ENCODE results near the gene MMS22L.

MMS22L gene

DNA sequence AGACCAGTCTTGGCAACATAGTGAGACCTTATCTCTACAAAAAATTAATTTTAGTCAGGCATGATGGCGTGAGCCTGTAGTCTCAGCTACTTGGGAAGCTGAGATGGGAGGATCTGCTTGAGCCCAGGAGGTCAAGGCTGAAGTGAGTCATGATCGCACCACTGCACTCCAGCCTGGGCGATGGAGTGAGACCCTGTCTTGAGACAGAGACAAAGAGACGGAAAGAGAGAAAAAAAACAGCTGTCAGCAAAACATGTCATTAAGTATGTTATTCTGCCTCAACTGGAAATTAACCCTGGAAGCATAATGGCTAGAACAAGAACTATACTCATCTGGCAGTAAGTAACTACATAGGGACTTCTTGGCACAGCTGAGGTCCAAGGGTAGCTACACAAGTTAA is 7.2 kb downstream of the MMS22L start:
- Histone ChIP-seq H3K27me3 (ENCODE audit: insufficient read depth, poor library complexity, severe bottlenecking) (no peaks in the 10 kb centered on the region), H3K4me3 (replicated peaks; ENCODE audit: insufficient read depth, low read length) (no peak overlapping the region), H3K27ac (replicated peaks) (no peak overlapping the region)
- DNase-seq (ENCODE audit: low read depth in 1 of 2, low spot score in 1 of 2): no peak
- TF ChIP-seq, protein P1, sequence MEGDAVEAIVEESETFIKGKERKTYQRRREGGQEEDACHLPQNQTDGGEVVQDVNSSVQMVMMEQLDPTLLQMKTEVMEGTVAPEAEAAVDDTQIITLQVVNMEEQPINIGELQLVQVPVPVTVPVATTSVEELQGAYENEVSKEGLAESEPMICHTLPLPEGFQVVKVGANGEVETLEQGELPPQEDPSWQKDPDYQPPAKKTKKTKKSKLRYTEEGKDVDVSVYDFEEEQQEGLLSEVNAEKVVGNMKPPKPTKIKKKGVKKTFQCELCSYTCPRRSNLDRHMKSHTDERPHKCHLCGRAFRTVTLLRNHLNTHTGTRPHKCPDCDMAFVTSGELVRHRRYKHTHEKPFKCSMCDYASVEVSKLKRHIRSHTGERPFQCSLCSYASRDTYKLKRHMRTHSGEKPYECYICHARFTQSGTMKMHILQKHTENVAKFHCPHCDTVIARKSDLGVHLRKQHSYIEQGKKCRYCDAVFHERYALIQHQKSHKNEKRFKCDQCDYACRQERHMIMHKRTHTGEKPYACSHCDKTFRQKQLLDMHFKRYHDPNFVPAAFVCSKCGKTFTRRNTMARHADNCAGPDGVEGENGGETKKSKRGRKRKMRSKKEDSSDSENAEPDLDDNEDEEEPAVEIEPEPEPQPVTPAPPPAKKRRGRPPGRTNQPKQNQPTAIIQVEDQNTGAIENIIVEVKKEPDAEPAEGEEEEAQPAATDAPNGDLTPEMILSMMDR (IDR thresholded peaks at IDR 0.05; ENCODE audit: insufficient read depth, low read length): no peak
- TF ChIP-seq SPI1 (IDR thresholded peaks at IDR 0.05; ENCODE audit: borderline replicate concordance, low read depth): no peak
- no peak for TF ChIP-seq GABPA (IDR thresholded peaks at IDR 0.05; ENCODE audit: low read depth)
- TF ChIP-seq, protein P2, sequence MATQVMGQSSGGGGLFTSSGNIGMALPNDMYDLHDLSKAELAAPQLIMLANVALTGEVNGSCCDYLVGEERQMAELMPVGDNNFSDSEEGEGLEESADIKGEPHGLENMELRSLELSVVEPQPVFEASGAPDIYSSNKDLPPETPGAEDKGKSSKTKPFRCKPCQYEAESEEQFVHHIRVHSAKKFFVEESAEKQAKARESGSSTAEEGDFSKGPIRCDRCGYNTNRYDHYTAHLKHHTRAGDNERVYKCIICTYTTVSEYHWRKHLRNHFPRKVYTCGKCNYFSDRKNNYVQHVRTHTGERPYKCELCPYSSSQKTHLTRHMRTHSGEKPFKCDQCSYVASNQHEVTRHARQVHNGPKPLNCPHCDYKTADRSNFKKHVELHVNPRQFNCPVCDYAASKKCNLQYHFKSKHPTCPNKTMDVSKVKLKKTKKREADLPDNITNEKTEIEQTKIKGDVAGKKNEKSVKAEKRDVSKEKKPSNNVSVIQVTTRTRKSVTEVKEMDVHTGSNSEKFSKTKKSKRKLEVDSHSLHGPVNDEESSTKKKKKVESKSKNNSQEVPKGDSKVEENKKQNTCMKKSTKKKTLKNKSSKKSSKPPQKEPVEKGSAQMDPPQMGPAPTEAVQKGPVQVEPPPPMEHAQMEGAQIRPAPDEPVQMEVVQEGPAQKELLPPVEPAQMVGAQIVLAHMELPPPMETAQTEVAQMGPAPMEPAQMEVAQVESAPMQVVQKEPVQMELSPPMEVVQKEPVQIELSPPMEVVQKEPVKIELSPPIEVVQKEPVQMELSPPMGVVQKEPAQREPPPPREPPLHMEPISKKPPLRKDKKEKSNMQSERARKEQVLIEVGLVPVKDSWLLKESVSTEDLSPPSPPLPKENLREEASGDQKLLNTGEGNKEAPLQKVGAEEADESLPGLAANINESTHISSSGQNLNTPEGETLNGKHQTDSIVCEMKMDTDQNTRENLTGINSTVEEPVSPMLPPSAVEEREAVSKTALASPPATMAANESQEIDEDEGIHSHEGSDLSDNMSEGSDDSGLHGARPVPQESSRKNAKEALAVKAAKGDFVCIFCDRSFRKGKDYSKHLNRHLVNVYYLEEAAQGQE (IDR thresholded peaks at IDR 0.05; ENCODE audit: insufficient replicate concordance, low read depth): no peak
- no peak for TF ChIP-seq POLR2AphosphoS5 (IDR thresholded peaks at IDR 0.05; ENCODE audit: low read depth)

DNA sequence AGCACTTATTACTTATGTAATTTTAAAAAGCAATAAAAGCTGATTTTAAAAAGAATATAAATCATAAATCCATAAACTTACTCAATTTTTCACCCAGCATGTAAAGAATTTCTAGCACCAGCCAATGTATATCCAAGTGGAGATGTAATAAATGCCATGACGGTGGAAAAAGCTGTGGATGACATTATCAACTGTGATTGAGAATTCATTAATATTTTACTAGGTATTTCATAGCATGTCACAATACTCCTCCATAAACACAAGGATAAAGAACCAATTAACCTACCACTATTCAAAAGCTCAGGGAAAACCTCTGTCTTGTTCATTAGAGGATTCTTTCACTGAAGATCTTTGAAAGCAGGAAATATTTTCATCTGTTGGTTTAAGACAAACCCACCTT is 13.2 kb downstream of the MMS22L start:
- Histone ChIP-seq H3K4me3 (replicated peaks; ENCODE audit: insufficient read depth, low read length) (no peak overlapping the region), H3K27me3 (ENCODE audit: insufficient read depth, poor library complexity, severe bottlenecking) (no peaks in the 10 kb centered on the region), H3K27ac (replicated peaks) (no peak overlapping the region)
- no peak for DNase-seq (ENCODE audit: low read depth in 1 of 2, low spot score in 1 of 2)
- no peak for TF ChIP-seq SPI1 (IDR thresholded peaks at IDR 0.05; ENCODE audit: borderline replicate concordance, low read depth)
- no peak for TF ChIP-seq GABPA (IDR thresholded peaks at IDR 0.05; ENCODE audit: low read depth)
- TF ChIP-seq, protein P1 (IDR thresholded peaks at IDR 0.05; ENCODE audit: insufficient read depth, low read length): no peak
- TF ChIP-seq POLR2AphosphoS5 (IDR thresholded peaks at IDR 0.05; ENCODE audit: low read depth): no peak
- TF ChIP-seq, protein P2 (IDR thresholded peaks at IDR 0.05; ENCODE audit: insufficient replicate concordance, low read depth): no peak

DNA sequence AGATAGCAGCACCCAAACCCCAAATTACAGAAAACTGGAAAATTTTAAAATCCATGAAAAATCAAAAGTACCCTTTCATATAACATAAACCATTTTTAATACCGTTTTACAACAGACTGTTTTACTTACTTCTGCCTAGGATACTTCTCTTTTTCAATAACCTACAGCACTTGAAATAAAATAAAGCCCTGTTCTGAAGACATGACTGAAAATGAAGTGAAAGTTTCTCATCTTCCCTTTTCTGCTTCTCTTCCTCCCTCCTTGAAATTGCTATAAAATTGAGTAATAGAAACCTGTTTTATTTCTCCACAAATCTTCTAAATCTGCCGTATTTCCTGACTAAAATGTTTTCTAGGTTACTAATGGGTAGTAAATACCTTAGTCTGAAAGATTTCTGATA is 20.3 kb downstream of the MMS22L start:
- Histone ChIP-seq H3K27me3 (ENCODE audit: insufficient read depth, poor library complexity, severe bottlenecking) (no peaks in the 10 kb centered on the region), H3K4me3 (replicated peaks; ENCODE audit: insufficient read depth, low read length) (no peak overlapping the region), H3K27ac (replicated peaks) (0 out of 2 replicates have a peak overlapping the region, but pooled peaks have one; percentile 10)
- TF ChIP-seq SPI1 (IDR thresholded peaks at IDR 0.05; ENCODE audit: borderline replicate concordance, low read depth): no peak
- TF ChIP-seq POLR2AphosphoS5 (IDR thresholded peaks at IDR 0.05; ENCODE audit: low read depth): no peak
- TF ChIP-seq, protein P1 (IDR thresholded peaks at IDR 0.05; ENCODE audit: insufficient read depth, low read length): no peak
- TF ChIP-seq, protein P2 (IDR thresholded peaks at IDR 0.05; ENCODE audit: insufficient replicate concordance, low read depth): no peak
- no peak for TF ChIP-seq GABPA (IDR thresholded peaks at IDR 0.05; ENCODE audit: low read depth)
- DNase-seq (ENCODE audit: low read depth in 1 of 2, low spot score in 1 of 2): no peak

Measured in HL-60 (cell line).